HepG2 (cell line): ENCODE measurements around the gene RSL1D1. TPM values are rescaled to one million over a fixed set of nuclear protein-coding genes. Genes with fewer than 3 reads are reported as not detected.
A peak's percentile ranks its signal among the peaks of the same experiment; 100 is the strongest.

Experiments
- KAT8 ChIP-seq: IDR thresholded peaks from 2 replicates; pipeline ENCODE4 v1.6.1; 2016; ENCODE audit warnings: missing genetic modification reagents, missing compliant biosample characterization
- KDM3A ChIP-seq: IDR thresholded peaks from 2 replicates; pipeline ENCODE4 v1.6.1; 2018; ENCODE audit warnings: low read depth, missing compliant biosample characterization
- KIAA2018 ChIP-seq: sonication (generic); formaldehyde crosslinking; IDR thresholded peaks from 2 replicates; pipeline ENCODE4 v1.5.0; 2020; ENCODE audit warnings: mild to moderate bottlenecking, missing genetic modification reagents, borderline replicate concordance
- KLF9 ChIP-seq: IDR thresholded peaks from 2 replicates; pipeline ENCODE4 v1.6.1; 2016; ENCODE audit warnings: low read depth
- MTF1 ChIP-seq: sonication (generic); formaldehyde crosslinking; IDR thresholded peaks from 2 replicates; pipeline ENCODE4 v1.5.0; 2020; ENCODE audit warnings: missing genetic modification reagents
- MXI1 ChIP-seq: IDR thresholded peaks from 3 replicates; pipeline ENCODE4 v1.6.1; 2012; ENCODE audit warnings: low read depth, low read length, inconsistent platforms, borderline replicate concordance
- NONO ChIP-seq, 2 experiments: fragments of 450-650 bp in 1 of 2; sonication (generic) in 1 of 2; formaldehyde crosslinking in 1 of 2; IDR thresholded peaks in 1 of 2; conservative IDR thresholded peaks in 1 of 2; 2 replicates each; pipeline versions ENCODE4 v1.6.1 to v1.8.0; 2017 to 2022; ENCODE audit warnings: mild to moderate bottlenecking in 1 of 2, missing genetic modification reagents in 1 of 2, moderate library complexity in 1 of 2
- POLR2AphosphoS2 ChIP-seq: IDR thresholded peaks from 2 replicates; pipeline ENCODE4 v1.6.1; 2011; ENCODE audit warnings: low read depth, low read length, improper control_type of control experiment
- RFX1 ChIP-seq: fragments of 450-650 bp; IDR thresholded peaks from 2 replicates; pipeline ENCODE4 v1.6.1; 2017
- THAP7 ChIP-seq: sonication (generic); formaldehyde crosslinking; IDR thresholded peaks from 2 replicates; pipeline ENCODE4 v1.8.1; 2023; ENCODE audit warnings: mild to moderate bottlenecking, missing genetic modification reagents
- TRAFD1 ChIP-seq: sonication (generic); formaldehyde crosslinking; IDR thresholded peaks from 2 replicates; pipeline ENCODE4 v1.5.1; 2020; ENCODE audit warnings: missing genetic modification reagents, mild to moderate bottlenecking, borderline replicate concordance
- ZKSCAN5 ChIP-seq: sonication (generic); formaldehyde crosslinking; IDR thresholded peaks from 2 replicates; pipeline ENCODE4 v1.5.1; 2020; ENCODE audit warnings: mild to moderate bottlenecking, missing genetic modification reagents
- ZNF10 ChIP-seq: sonication (generic); formaldehyde crosslinking; IDR thresholded peaks from 2 replicates; pipeline ENCODE4 v1.4.0; 2020; ENCODE audit warnings: mild to moderate bottlenecking, low read depth, missing genetic modification reagents, borderline replicate concordance
- ZNF558 ChIP-seq: sonication (generic); formaldehyde crosslinking; IDR thresholded peaks from 2 replicates; pipeline ENCODE4 v1.9.0; 2022; ENCODE audit warnings: mild to moderate bottlenecking, missing genetic modification reagents, borderline replicate concordance
- ZNF607 ChIP-seq: sonication (generic); formaldehyde crosslinking; IDR thresholded peaks from 2 replicates; pipeline ENCODE4 v1.5.1; 2020; ENCODE audit warnings: missing genetic modification reagents, mild to moderate bottlenecking, borderline replicate concordance
- ZNF619 ChIP-seq: sonication (generic); formaldehyde crosslinking; IDR thresholded peaks from 2 replicates; pipeline ENCODE4 v1.4.0; 2020; ENCODE audit warnings: mild to moderate bottlenecking, missing genetic modification reagents
- ZNF784 ChIP-seq: sonication (generic); formaldehyde crosslinking; IDR thresholded peaks from 2 replicates; pipeline ENCODE4 v1.5.1; 2020; ENCODE audit warnings: missing genetic modification reagents, mild to moderate bottlenecking, borderline replicate concordance
- polyA plus RNA-seq, 8 experiments: library from polyadenylated mRNA; depleted of rRNA in 3 of 8; stranded (reverse) in 7 of 8; unstranded in 1 of 8; fragments of >200 nt; fragmentation: Illumina TruSeq in 4 of 8; extraction: Trizol in 4 of 8; gene quantifications; 2 replicates each; pipeline versions ENCODE4 v1.2.1 to v1.2.3, GENCODE V29; 2011 to 2016; ENCODE audit warnings: low read depth in 4 of 8, missing spikeins in 1 of 8, mixed read lengths in 1 of 8; ENCODE audit not compliant: insufficient read depth in 1 of 8
- total RNA-seq, 5 experiments: library from RNA; depleted of rRNA; stranded (reverse); fragments of >200 nt; fragmentation: Illumina TruSeq; extraction: Trizol; gene quantifications; 2 replicates each; pipeline ENCODE4 v1.2.3, GENCODE V29; 2016; ENCODE audit warnings: low read depth in 1 of 5

The RSL1D1 gene
- total and polyA plus RNA-seq, 2 of the 13 experiments (the other 11 are each of a cell fraction or from before 2014, with no cell fraction given), result 187 to 343 TPM

GRCh38 chr16:11796227-11797165 lies 54.8 kb downstream of the RSL1D1 start (continued):
- TF ChIP-seq KIAA2018 (CRISPR knock-in tag), result no peak
- TF ChIP-seq KAT8 (CRISPR knock-in tag), result peak; percentile 67
- TF ChIP-seq ZNF607, result no peak
- peak; percentile 60; the same call in 1 of the 2 replicates for TF ChIP-seq ZNF558 (CRISPR knock-in tag)
- no peak for TF ChIP-seq THAP7
- no peak for TF ChIP-seq ZNF784 (CRISPR knock-in tag)
- peak; percentile 71; the same call in 1 of the 3 replicates for TF ChIP-seq MXI1
- TF ChIP-seq POLR2AphosphoS2, result no peak
- no peak for TF ChIP-seq TRAFD1
- no peak for TF ChIP-seq NONO (IDR thresholded peaks at IDR 0.05)
- TF ChIP-seq NONO (CRISPR knock-in tag; conservative IDR thresholded peaks at IDR 0.05), result peak; percentile 57
- TF ChIP-seq ZKSCAN5 (CRISPR knock-in tag), result no peak
- TF ChIP-seq KLF9 (CRISPR knock-in tag), result peak; percentile 55; the same call in 1 of the 2 replicates
- no peak for TF ChIP-seq KDM3A (CRISPR knock-in tag)
- TF ChIP-seq RFX1, result no peak
- no peak for TF ChIP-seq ZNF619 (CRISPR knock-in tag)
- no peak for TF ChIP-seq ZNF10 (CRISPR knock-in tag)
- no peak; the same call in 1 of the 2 replicates for TF ChIP-seq MTF1 (CRISPR knock-in tag)
